Right lobe of liver (tissue), 6 donors: ENCODE measurements around the gene SORL1. TPM values are rescaled to one million over a fixed set of nuclear protein-coding genes. Genes with fewer than 3 reads are reported as not detected.

Source experiments
- ATAC-seq, 4 donors: fragments of 200-7000 bp; cut with Tn5 transposase; one replicate each; pipeline ENCODE4 v1.9.1; 2020; ENCODE audit warnings: mild to moderate bottlenecking in 4 of 4, moderate library complexity in 4 of 4
- DNase-seq, 3 donors: peaks; one replicate each; pipeline ENCODE4 v3.0.0-alpha.2; 2020
- H3K27ac ChIP-seq, 3 donors: fragments of 200-600 bp; one replicate each; pipeline ENCODE4 v1.8.0; 2022
- H3K27me3 ChIP-seq, 2 donors: fragments of 200-600 bp; one replicate each; pipeline ENCODE4 v1.8.0; 2022
- H3K36me3 ChIP-seq, 4 donors: fragments of 200-600 bp; sonication (generic) in 1 of 4; one replicate each; pipeline versions ENCODE4 v1.5.1 to v1.8.0; 2017 to 2022; ENCODE audit warnings: control low read depth in 1 of 4
- H3K4me1 ChIP-seq, 4 donors: fragments of 200-600 bp; sonication (generic) in 1 of 4; one replicate each; pipeline versions ENCODE4 v1.5.1 to v1.8.0; 2017 to 2022; ENCODE audit warnings: control low read depth in 1 of 4
- H3K4me3 ChIP-seq, 3 donors: fragments of 200-600 bp; one replicate each; pipeline ENCODE4 v1.8.0; 2022
- H3K9me3 ChIP-seq, 4 donors: fragments of 200-600 bp; sonication (generic) in 1 of 4; one replicate each; pipeline versions ENCODE4 v1.5.1 to v1.8.0; 2017 to 2022; ENCODE audit warnings: control low read depth in 1 of 4
- CTCF ChIP-seq, 4 donors: fragments of 200-600 bp in 3 of 4; fragments of 450-650 bp in 1 of 4; IDR thresholded peaks; one replicate each; pipeline versions ENCODE4 v1.5.1 to v1.8.0; 2016 to 2022; ENCODE audit warnings: antibody characterized with exemption in 4 of 4, mild to moderate bottlenecking in 2 of 4
- POLR2A ChIP-seq: fragments of 450-650 bp; IDR thresholded peaks from one replicate; pipeline ENCODE4 v1.6.1; 2017; ENCODE audit warnings: antibody characterized with exemption, mild to moderate bottlenecking
- WGBS: methylation state at CpG from one replicate; pipeline ENCODE4 v1.1.6; 2018; ENCODE audit warnings: low coverage, low lambda C conversion rate; ENCODE audit not compliant: insufficient coverage; ENCODE audit errors: missing lambda C conversion rate; 5-methylcytosine and 5-hydroxymethylcytosine counted together
- intact Hi-C, 2 donors: fragments of 100-400 bp; cut with DNase I; formaldehyde crosslinking; loops; one replicate each; pipeline versions ENCODE4 v1.11.2 to v1.14.1; 2022
- total RNA-seq, 6 experiments: library from RNA; depleted of rRNA in 2 of 6; stranded (reverse); fragments of >200 nt in 2 of 6; fragmentation: NEBNext Ultra II Directional in 3 of 6; extraction: Animal tissue kit (Norgen Biotek cat#: 25700) in 3 of 6; gene quantifications; one replicate each; pipeline versions ENCODE4 v1.1.0 to v1.2.4, GENCODE V29; 2016 to 2023
- donor health status: DM: no; HTN: yes; CAD: no.
- donor health status: DM: no; HTN: no; CAD: no.
- donor health status: DM: no; HTN: no; CAD: no.
- donor health status: DM: no; HTN: yes; CAD: no.
- donor health status: DM: no; HTN: yes; CAD: no.

The SORL1 gene
- total RNA-seq, 6 experiments from 2014 or later = 45.2 to 137 (median 73.8) TPM

DNA sequence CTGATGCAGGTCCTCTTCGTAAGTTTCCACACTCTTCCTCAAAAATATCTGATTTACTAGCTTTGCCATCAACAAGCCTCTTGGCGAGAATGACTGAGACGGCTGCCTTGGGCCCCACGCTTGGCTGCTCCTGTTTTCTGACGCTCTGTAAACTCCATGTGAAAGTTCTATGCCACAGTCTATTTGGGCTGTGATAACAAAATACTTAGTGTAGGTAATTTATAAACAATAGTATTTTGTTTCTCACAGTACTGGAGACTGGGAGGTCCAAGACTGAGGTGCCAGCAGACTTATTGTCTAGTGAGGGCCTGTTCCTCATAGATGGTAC is 123.8 kb downstream of the SORL1 start:
- Histone ChIP-seq H3K27ac (peak overlapping the region; percentile 65 to 77 (median 69)), H3K4me1 (peaks cover 0 to 16% (median 7%) of the 10 kb centered on the region in 4 donors), H3K36me3 (peaks cover 0 to 80% (median 0%) of the 10 kb centered on the region in 4 donors), H3K9me3 (no peaks in the 10 kb centered on the region), H3K4me3 (no peak overlapping the region), H3K27me3 (no peaks in the 10 kb centered on the region)
- DNase-seq (no peak), ATAC-seq (no peak)
- TF ChIP-seq CTCF (IDR thresholded peaks at IDR 0.05) (no peak), POLR2A (no peak)
- WGBS = 77% methylated on average over 5 of the region's 5 CpGs
- intact Hi-C loops = loop anchor here in 1 of 2 donors (10.0 kb wide), 1 partner anchor 121 kb away; the partner anchor contains the start of genes SORL1 and SORL1-AS1

GRCh38 chr11:121576531-121576930 is 124.4 kb downstream of the SORL1 start:
- DNase-seq = no peak
- no peak for ATAC-seq
- Histone ChIP-seq H3K36me3 (peaks cover 0 to 74% (median 0%) of the 10 kb centered on the region in 4 donors), H3K4me3 (no peak overlapping the region), H3K27me3 (no peaks in the 10 kb centered on the region), H3K27ac (peak overlapping the region in 2 of 3 donors; percentile 65 to 77), H3K9me3 (no peaks in the 10 kb centered on the region), H3K4me1 (peaks cover 0 to 18% (median 5%) of the 10 kb centered on the region in 4 donors)
- intact Hi-C loops = loop anchor here in 1 of 2 donors (10.0 kb wide), 1 partner anchor 122 kb away; the partner anchor contains the start of genes SORL1 and SORL1-AS1
- TF ChIP-seq POLR2A (no peak), CTCF (IDR thresholded peaks at IDR 0.05) (no peak)
- WGBS = 64% methylated on average over 6 of the region's 7 CpGs

DNA sequence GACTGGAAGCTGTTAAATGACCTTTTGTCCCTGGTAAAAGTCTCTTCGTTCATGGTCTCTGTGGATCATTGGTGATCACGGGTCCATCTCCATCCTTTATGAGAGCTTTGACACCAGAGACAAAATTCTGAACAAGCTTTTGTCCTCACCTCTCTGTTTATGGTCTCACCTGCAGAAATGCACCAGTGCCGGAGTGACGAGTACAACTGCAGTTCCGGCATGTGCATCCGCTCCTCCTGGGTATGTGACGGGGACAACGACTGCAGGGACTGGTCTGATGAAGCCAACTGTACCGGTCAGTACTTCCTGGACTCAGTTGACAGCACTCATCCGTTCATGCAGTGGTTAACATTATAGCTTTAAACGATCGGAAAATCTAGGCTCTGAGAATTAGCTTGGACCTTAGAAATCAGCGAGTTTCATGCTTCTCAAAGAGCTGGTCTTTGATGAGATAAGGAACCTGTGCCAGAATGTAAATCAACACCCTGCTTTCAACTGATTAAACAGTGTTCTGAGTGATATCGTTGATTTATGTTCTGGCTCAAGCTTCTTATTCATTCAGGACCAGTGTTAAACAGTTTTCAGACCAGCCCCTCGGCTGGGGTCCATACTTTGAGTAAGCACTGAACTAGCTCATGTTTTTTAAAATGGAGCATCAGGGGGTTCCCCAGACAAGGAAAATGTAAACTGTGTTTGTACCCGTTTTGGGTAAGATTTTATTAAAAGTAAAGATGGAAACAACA is 125.2 kb downstream of the SORL1 start:
- H3K4me1 ChIP-seq = peaks cover 0 to 26% (median 5%) of the 10 kb centered on the region in 4 donors
- peaks cover 0 to 67% (median 0%) of the 10 kb centered on the region in 4 donors for H3K36me3 ChIP-seq
- no peak overlapping the region for H3K27ac ChIP-seq
- DNase-seq (no peak), ATAC-seq (no peak)
- no peaks in the 10 kb centered on the region for H3K9me3 ChIP-seq
- 68% methylated on average over 12 of the region's 16 CpGs for WGBS
- TF ChIP-seq CTCF (IDR thresholded peaks at IDR 0.05) (no peak), POLR2A (no peak)
- H3K27me3 ChIP-seq = no peaks in the 10 kb centered on the region
- intact Hi-C loops = loop anchor here in 1 of 2 donors (10.0 kb wide), 1 partner anchor 122 kb away; the partner anchor contains the start of genes SORL1 and SORL1-AS1
- H3K4me3 ChIP-seq = no peak overlapping the region

DNA sequence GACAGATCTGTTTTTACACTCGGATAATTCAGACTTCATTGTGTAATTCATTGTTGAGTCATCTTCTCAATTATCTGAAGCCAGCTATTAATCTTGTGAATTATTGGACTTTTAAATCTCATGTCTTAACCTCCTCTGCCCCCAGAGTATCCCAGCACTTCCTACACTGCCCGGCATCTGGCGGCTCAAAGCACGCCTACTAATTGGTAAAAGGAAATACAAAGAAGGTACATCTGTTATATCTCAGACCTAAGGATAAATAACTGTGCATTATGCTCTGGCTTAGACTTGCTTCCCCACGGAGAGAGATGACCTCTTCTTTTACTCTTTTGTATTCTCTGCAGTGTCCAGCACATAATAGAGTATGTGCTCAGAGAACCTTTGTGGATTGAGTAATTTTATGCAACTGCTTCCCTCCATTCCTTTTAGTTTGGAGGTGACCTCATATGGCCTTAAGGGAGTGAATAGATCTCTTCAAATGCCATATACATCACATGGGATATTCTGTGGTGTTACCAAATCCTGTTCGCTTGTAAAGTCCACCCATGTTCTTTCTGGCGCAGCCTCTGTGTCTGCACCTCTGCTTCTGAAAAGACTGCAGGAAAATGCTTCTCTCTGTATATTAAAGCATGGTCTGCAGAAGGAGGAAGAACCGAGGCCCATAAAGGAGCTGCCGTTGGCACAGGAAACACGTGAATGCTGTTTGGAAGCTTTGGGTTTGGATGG is 126.3 kb downstream of the SORL1 start:
- H3K27me3 ChIP-seq = no peaks in the 10 kb centered on the region
- no peak overlapping the region for H3K4me3 ChIP-seq
- peaks cover 0 to 66% (median under 1%) of the 10 kb centered on the region in 4 donors for H3K36me3 ChIP-seq
- H3K9me3 ChIP-seq = no peaks in the 10 kb centered on the region
- H3K4me1 ChIP-seq = peaks cover 0 to 33% (median 8%) of the 10 kb centered on the region in 4 donors
- H3K27ac ChIP-seq = no peak overlapping the region
- no peak for ATAC-seq
- no peak for TF ChIP-seq POLR2A
- TF ChIP-seq CTCF (IDR thresholded peaks at IDR 0.05) = no peak
- no peak for DNase-seq
- 45% methylated on average over 10 of the region's 10 CpGs for WGBS
- intact Hi-C loops = loop anchor here in 1 of 2 donors (10.0 kb wide), 1 partner anchor 124 kb away; the partner anchor contains the start of genes SORL1 and SORL1-AS1
